ENCODE data around the gene FBXW11.
"Not testable (repeated sequence)": the region's sequence is repeated elsewhere in the genome, so short reads cannot be mapped to it uniquely, and the experiment has no call there.

FBXW11 gene

DNA sequence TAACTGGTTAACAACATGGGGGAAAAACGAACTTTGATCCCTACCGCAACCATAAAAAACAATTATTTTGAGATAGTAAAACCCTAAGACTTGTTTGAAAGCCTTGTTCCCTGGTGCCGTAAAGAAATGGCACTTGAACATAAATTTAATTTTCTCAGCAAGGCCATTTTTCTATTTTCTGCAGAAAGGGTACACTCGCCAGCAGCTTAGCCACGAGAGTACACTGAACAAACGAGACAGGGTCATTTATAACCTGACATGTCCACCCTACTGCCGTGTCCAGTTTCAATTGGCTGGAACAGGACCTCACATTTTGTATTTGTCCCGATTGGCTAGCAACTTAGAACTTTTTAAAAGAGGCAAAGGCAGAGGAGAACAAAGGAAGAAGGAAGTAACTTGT is 26.8 kb downstream of the FBXW11 start:
- no peak for DNase-seq

DNA sequence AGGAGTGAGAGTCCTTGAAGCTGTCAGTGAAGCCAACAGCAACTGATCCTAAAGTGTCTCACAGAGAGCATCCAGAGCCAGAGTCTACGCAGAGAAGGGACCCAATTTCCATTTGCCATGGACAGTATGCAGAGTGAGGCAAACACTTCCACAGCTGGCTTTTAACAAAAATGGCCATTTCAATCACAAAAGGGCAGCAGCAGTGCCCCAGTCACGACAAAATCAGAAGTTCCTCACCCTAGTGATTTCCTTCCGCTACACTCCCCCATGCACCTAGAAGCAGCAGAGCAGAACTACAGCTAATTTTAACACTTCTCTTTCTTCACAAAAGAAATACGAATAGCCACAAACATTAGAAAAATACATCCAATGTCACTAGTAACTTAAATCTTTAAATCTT is 27.9 kb downstream of the FBXW11 start:
- no peak for DNase-seq

DNA sequence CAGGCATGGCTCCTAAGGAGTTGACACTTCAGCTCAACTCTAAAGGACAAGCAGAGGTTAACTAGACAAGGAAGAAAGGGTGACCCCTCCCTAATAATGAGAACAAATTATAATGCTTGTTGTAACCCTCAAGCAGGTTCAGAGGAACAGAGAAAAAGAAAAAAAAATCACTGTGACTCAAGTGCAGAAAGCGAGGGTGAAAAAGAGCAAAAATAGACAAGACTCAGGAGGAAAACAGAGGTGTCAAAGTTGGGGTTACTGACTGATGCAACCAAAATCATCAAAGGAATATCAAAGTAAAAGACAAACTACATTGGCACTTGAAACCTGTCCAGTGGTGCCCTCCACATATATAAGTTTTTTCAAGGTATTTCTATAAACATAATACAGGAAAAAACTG is 28.4 kb downstream of the FBXW11 start:
- no peak for DNase-seq

DNA sequence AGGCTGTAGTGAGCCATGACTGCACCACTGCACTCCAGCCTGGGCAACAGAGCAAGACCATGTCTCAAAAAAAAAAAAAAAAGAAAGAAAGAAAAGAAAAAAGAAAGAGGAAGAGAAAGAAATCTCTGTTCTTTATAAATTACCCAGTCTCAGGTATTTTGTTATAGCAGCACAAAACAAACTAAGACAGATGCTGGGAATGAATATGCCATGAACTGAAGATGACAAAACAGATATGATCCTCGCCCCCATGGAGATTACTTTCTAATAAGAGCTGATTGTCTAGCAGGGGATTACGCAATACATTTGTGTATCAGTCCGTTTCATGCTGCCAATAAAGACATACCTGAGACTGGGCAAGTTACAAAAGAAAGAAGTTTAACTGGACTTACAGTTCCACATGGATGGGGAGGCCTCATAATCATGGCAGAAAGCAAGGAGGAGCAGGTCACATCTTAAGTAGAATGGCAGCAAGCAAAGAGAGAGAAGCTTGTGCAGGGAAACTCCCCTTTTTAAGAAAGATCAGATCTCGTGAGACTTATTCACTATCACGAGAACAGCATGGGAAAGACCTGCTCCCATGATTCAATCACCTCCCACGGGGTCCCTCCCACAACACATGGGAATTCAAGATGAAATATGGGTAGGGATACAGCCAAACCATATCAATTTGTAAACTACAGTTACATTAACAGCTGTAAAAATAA is 29.0 kb downstream of the FBXW11 start:
- DNase-seq = not testable (repeated sequence)

GRCh38 chr5:171975877-171976667 is 30.4 kb downstream of the FBXW11 start:
- no peak for DNase-seq

DNA sequence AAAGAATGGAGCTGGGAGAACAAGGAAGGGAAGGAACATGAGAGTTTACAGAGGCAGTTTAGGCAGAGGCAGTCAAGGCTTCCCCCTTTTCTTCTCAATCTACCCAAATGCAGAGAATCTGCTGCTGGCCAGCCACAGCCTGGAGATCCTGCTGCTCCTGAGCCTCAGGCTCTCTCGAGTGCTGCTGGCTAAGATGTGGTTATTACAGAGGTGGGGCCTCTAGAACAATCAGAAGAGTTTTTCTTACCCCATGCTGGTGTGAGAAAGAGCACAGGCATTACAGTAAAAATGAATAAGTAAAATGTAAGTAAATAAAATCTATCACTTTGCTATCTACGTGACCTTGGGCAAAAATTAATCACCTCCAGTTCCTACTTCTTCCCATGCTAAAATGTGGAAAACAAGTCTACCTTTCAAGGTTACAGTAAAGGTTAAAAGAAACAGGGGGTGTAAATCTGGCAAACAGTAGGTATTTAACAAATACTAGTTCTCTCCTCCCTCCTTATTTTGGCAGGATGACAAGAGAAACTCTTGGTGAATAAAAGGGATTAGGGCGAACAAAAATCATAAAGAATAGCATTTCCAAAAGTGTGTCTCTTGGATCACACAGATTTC is 31.1 kb downstream of the FBXW11 start:
- no peak for DNase-seq

DNA sequence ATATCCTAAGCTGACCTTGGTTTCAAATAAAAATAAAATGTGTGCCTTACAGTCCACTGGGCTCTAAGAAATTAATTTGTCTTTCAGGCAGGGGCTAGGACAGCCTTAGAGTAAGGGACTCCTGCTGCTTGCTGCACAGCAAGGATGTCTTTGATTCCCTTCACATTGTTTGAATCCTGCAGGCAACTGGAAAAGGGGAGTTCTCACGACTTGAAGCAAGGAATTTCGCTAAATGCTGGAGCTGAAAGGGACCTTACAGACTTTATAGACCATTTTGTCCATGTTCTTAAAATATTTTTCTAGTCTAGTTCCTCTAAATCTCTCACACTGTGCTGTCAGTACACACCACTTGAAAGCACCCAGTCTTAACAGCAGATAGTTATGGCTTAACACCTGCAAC is 35.6 kb downstream of the FBXW11 start:
- DNase-seq = no peak

DNA sequence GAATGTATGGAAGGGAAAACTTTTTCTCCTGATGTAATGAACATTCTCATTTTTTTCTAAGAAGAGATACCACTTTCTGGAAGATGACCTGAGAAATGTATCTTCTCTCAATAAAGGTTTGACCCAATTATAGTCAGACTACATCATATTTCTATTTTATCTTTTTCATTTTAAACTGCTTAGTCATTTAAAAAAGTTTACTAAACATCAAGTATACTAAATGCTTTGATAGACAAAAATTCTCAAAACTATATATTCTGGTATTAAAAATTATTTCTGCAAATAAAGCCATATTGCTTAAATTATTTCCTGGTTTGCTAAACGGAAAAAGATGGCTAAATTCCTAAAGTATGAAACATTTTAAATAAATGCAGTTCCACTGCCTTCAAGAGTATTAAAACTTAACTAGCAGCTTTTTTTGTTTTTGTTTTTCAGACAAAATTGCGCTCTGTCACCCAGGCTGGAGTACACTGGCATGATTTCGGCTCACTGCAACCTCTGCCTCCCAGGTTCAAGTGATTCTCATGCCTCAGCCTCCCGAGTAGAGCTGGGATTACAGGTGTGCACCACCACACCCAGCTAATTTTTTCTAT is 37.1 kb downstream of the FBXW11 start:
- DNase-seq = no peak

DNA sequence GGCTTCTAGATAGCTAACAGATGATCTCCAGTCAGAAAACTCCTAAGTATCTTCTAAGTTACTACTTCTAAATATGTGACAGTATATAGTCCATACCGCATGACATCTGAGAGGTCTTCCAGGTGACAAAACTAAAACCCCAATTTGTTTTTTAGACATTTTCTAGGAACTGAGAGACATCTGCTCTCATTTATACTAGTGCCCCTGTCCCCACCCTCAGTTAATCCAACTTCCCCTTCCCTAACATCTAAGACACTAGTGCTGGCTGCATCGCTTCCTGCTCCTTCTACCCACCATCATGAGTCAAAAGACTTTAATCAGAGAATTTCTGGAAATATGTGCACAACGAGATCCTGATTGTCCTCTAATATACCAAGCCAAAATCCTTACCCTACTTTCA is 37.9 kb downstream of the FBXW11 start:
- DNase-seq = peak; percentile 35

DNA sequence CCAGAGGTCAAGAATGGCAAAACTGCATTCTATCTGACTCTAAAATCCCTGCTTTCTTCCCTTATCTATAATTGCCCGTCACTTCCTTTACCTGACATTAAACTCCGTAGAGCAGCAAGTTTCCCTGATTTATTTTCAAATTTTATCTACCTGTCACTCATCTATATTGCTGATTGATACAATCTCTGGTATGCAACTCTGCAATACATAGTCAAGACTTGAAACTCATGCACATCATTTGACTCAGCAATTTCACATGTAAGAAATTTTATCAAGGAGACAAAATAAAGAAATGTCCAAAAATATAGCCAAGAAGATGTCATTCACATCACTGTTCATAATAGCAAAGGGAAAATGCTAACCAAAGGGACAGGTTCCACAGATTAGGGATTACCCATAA is 39.5 kb downstream of the FBXW11 start:
- DNase-seq = no peak

- DNase-seq = no peak
Measured at GRCh38 chr5:171966270-171966669, 40.2 kb downstream of the FBXW11 start.

DNA sequence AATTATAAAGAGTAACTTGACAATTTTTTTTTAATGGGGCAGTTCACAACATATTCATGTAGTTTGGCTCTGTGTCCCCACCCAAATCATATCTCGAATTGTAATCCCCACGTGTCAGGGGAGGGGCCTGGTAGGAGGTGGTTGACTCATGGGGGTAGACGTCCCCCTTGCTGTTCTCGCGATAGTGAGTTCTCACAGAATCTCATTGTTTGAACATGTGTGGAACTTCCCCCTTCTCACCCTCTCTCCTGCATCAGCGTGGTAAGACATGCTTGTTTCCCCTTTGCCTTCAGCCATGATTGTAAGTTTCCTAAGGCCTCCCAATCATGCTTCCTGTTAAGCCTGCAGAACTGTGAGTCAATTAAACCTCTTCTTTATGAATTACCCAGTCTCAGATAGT is 40.7 kb downstream of the FBXW11 start:
- DNase-seq = peak; percentile 61

GRCh38 chr5:171963416-171963815 is 43.0 kb downstream of the FBXW11 start:
- no peak for DNase-seq

DNA sequence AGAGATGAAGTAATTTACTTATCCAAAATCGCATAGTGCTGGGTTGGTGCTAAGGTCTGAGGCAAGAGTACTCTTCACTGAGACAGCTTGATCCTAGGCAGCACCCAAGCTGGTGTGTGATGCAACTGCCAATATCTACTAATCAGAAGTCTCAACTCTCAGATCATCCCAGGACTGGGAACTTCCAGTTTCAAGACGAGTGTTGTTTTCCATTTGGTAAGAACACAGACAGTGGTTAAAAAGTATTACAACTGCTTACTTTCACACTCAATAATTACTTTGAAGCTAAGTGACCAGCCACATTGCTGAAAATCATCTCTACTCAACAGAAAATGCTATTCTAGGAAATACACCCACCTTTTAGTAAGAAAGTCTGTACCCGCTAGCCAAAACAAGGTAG is 45.3 kb downstream of the FBXW11 start:
- peak; percentile 80 for DNase-seq

DNA sequence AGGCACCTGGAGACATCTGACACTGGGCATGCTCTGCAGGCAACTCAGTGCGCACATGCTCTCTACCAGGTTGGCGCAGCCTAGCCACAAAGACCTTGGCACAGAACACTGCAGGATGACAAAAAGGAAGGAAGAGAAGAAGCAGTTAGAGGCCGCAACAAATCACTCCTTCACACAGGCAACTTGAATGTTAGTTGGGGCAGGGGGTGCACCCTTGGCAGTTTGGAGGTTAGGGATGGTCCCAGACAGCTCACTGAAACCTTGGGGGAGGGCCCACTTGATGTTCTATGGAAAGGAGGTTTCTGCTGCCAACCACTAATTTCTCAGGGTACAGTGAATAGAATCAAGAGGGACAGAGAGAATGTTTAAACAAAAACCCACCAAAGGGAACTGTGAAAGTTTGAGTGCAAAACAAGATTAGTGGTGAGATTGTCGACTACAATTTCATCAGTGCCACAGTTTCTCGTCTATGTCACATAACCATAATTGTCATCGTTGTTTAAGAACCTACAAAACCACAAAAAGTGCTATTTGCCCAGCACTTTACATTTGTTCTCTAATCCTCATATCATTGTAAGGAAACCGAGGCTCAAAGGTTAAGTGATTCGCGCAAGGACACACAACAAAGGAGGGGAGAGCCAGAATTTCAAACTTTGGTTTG is 48.7 kb downstream of the FBXW11 start:
- DNase-seq = no peak

DNA sequence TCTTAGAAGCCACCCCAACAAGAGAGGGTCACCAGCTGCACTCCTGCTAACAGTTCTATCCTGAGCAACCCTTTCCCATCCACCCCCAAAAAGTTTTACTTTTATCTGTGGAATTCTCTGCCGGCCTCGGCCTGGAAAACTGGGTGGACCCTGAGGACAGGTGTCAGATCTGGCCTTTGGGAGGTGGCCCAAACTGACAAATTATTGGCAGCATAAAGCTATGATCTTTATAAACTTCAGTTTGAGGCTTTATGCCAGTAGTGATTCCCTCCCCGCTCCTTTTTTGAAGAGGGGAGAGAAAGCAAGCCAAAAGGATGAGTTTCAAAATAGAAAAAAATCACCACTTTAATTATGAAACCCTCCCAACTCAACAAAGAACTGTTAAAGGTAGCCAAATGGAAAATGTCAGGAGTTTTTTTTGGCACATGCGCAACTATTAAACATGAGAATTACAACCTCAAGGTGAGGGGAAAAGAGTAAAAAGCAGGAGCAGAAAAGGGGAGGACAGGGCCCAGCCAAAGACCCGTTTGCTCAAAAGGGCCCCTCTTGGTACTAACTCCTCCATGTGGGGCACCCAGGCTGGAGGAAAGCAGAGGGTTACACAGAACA is 49.4 kb downstream of the FBXW11 start:
- no peak for DNase-seq

DNA sequence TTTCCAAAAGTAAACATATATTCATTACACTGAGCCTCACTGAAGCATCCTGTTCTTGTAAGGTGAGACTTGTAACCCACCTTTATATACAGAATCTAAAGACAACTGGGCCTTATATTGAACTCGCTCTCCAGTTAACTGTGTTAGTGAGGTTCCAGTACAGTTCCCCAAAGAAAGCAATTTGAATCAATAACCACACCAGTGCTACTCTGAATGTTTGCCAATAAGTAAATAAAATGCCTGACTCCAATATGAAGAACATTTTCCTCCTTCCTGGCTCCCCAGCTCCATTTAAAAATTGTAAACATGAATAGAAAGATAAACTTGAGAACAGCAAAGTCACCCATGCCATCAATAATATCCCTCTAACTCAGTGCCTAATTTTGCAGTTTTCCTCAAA is 50.1 kb downstream of the FBXW11 start:
- no peak for DNase-seq

GRCh38 chr5:171955761-171956160 is 50.7 kb downstream of the FBXW11 start:
- no peak for DNase-seq

DNA sequence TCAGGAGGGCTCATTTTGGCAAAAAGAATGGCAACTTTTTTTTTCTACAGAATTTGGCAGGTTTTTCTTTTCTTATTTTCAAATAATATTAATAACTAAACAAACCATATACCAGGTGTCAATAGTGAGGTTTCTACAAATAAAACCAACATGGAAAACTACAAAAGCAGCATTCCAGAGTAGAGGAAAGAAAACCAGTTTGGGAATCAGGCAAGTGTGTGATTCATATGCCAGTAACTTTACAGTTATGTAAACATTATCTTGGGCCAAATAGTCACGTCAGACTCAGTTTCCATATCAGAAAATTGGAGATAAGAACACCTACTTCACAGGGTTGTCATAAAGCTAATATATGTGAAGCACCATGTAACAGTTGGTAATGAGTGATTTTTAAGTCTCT is 51.7 kb downstream of the FBXW11 start:
- no peak for DNase-seq

DNA sequence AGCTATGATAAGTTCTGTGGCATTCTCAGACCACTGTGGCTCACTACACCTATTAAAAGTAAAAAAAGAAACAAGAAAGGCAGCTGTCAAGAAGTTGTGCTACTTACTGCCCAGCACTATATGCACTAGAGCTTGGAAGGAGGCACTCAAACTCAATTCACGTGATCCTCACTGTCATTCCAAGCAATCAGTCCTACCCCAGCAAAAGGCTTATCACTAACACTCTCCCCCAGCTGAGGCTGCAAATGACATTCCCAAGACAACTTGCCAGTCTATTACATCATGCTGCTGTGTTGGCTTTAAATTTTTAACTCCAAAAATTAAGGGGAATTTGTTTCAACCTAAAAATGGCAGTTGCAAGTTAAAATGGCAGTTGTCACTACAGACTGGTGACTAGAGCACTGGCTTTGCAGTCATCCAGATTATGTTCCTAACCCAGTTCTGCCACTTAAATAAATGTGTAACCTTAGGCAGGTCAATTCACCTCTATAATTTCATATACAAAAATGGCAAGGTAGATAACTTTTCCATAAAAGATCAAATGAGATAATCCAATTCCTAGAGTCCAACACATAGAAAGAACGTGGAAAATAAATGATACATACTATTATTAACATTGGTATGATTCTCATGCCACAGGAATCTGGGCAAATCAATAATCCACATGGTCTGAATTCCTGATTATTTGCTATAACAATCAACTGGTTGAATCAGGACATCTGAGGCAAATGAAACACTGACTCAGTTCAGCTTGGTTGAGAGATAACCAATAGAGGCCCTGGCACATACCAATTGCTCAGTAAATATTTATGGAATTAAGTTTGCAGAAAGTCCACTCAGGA is 52.4 kb downstream of the FBXW11 start:
- DNase-seq = peak; percentile 95

DNA sequence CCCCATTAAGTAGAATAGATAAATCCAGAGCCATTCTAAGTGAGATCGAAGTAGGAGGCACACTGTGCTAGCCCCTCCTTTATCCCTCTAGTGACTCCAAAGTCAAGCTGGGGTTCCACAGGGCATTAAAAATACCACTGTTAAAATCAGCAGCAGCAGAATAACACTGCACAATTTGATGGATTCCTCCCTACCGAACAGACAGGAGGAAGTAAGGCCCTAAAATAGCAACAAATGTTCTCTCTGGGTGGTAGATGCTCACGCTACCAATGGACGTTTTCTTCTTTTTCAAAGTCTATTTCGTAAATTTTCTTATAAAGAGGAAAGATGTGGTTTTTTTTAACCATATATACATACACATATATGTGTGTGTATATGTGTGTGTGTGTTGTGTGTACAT is 54.4 kb downstream of the FBXW11 start:
- no peak for DNase-seq

GRCh38 chr5:171951218-171951617 is 55.2 kb downstream of the FBXW11 start:
- no peak for DNase-seq
